MM.1S (cell line): ENCODE data around the gene CHRM4.

Experiments used
- EZH2 ChIP-seq: fragments of 300-600 bp; sonication (generic); optimal IDR thresholded peaks from 2 replicates; pipeline ENCODE3; 2017; ENCODE audit warnings: low read depth, mild to moderate bottlenecking, antibody characterized with exemption, low read length, mixed read lengths
- TF ChIP-seq, protein P1 (sequence below): fragments of 300-600 bp; sonication (generic); IDR thresholded peaks from 2 replicates; pipeline ENCODE4 v1.5.1; 2016; ENCODE audit warnings: antibody characterized with exemption, low read length, mixed read lengths

DNA sequence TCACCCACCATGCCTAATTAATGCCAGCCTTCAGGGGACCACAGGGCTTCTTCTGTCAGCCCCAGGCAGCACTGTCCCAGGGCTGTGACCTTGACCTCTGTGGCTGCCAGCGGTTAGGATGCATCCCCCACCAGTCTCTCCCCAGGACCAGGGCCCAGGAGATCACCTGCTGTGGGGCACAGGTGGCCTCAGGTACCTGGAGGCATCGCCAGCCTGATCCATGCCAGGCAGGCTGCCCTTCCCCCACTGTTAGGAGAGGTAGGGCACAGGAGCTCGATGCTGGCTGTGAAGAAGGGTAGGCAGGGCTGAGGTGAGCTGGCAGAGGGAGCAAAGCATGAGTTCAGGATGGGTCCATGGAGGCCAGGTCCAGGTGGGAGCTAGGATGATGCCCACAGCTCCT lies 26.8 kb downstream of the CHRM4 start:
- TF ChIP-seq, protein P1, sequence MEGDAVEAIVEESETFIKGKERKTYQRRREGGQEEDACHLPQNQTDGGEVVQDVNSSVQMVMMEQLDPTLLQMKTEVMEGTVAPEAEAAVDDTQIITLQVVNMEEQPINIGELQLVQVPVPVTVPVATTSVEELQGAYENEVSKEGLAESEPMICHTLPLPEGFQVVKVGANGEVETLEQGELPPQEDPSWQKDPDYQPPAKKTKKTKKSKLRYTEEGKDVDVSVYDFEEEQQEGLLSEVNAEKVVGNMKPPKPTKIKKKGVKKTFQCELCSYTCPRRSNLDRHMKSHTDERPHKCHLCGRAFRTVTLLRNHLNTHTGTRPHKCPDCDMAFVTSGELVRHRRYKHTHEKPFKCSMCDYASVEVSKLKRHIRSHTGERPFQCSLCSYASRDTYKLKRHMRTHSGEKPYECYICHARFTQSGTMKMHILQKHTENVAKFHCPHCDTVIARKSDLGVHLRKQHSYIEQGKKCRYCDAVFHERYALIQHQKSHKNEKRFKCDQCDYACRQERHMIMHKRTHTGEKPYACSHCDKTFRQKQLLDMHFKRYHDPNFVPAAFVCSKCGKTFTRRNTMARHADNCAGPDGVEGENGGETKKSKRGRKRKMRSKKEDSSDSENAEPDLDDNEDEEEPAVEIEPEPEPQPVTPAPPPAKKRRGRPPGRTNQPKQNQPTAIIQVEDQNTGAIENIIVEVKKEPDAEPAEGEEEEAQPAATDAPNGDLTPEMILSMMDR: no peak
- no peak for TF ChIP-seq EZH2
